GM18502 (cell line): ENCODE results near the gene IST1.
"Not testable (repeated sequence)": the region's sequence is repeated elsewhere in the genome, so short reads cannot be mapped to it uniquely, and the experiment has no call there.

Experiments used
- ATAC-seq: cut with Tn5 transposase; IDR thresholded peaks from one replicate; pipeline ENCODE4 v1.9.1; 2021; ENCODE audit warnings: mild to moderate bottlenecking; ENCODE audit not compliant: unreplicated experiment, poor library complexity

The IST1 gene

GRCh38 chr16:71894921-71895678, at the start of gene IST1:
TSS of gene IST1 (plus strand) at chr16:71895531. CDS start at chr16:71915641, 20,110 bp downstream.
- ATAC-seq: peak; percentile 83

GRCh38 chr16:71845639-71846430, 49.5 kb upstream of the IST1 start, which contains the start of gene ATXN1L:
TSS of gene ATXN1L (plus strand) at chr16:71845976. CDS start at chr16:71849741, 3,765 bp downstream.
- ATAC-seq: peak; percentile 74

- peak; percentile 5 for ATAC-seq
These were observed 48.9 kb upstream of the IST1 start for GRCh38 chr16:71846431-71846830.

- no peak for ATAC-seq
These were observed 48.2 kb upstream of the IST1 start for GRCh38 chr16:71847096-71847495.

GRCh38 chr16:71848622-71849021, 46.7 kb upstream of the IST1 start:
- no peak for ATAC-seq

- no peak for ATAC-seq
These were observed 43.6 kb upstream of the IST1 start for GRCh38 chr16:71851746-71852145.

- ATAC-seq: no peak
These were observed 43.2 kb upstream of the IST1 start for GRCh38 chr16:71852158-71852557.

- ATAC-seq: no peak
These were observed 42.8 kb upstream of the IST1 start for GRCh38 chr16:71852561-71852960.

GRCh38 chr16:71853413-71853812, 41.9 kb upstream of the IST1 start:
- peak; percentile 57 for ATAC-seq

GRCh38 chr16:71854369-71854948, 40.9 kb upstream of the IST1 start:
- no peak for ATAC-seq

GRCh38 chr16:71855937-71856662, 39.2 kb upstream of the IST1 start:
- ATAC-seq: peak; percentile 56

- no peak for ATAC-seq
These were observed 35.4 kb upstream of the IST1 start for GRCh38 chr16:71859762-71860521.

- ATAC-seq: no peak
These were observed 31.3 kb upstream of the IST1 start for GRCh38 chr16:71863995-71864394.

- no peak for ATAC-seq
These were observed 30.0 kb upstream of the IST1 start for GRCh38 chr16:71865173-71865863.

GRCh38 chr16:71867175-71867574, 28.2 kb upstream of the IST1 start:
- ATAC-seq: not testable (repeated sequence)

GRCh38 chr16:71867939-71868338, 27.4 kb upstream of the IST1 start:
- no peak for ATAC-seq

GRCh38 chr16:71869089-71869488, 26.2 kb upstream of the IST1 start:
- no peak for ATAC-seq

- ATAC-seq: no peak
These were observed 24.5 kb upstream of the IST1 start for GRCh38 chr16:71870818-71871217.

- no peak for ATAC-seq
These were observed 22.1 kb upstream of the IST1 start for GRCh38 chr16:71873199-71873598.
